ENCODE data around the gene TRMT2A.

Gene TRMT2A

GRCh38 chr22:20148414-20148813 lies 31.4 kb upstream of the TRMT2A start:
- DNase-seq (ENCODE audit: low read depth), result no peak

- DNase-seq (ENCODE audit: low read depth), result no peak
Observed at GRCh38 chr22:20147237-20147988, 30.4 kb upstream of the TRMT2A start.

- no peak for DNase-seq (ENCODE audit: low read depth)
Observed at GRCh38 chr22:20146777-20147176, 29.8 kb upstream of the TRMT2A start.

GRCh38 chr22:20145832-20146223 lies 28.8 kb upstream of the TRMT2A start:
- DNase-seq (ENCODE audit: low read depth), result no peak

- DNase-seq (ENCODE audit: low read depth), result no peak
Observed at GRCh38 chr22:20145206-20145831, 28.3 kb upstream of the TRMT2A start.

- DNase-seq (ENCODE audit: low read depth), result no peak
Observed at GRCh38 chr22:20143883-20144665, 27.0 kb upstream of the TRMT2A start.

GRCh38 chr22:20142711-20143621 lies 25.9 kb upstream of the TRMT2A start:
- DNase-seq (ENCODE audit: low read depth), result no peak

GRCh38 chr22:20141186-20142077 lies 24.4 kb upstream of the TRMT2A start:
- DNase-seq (ENCODE audit: low read depth), result no peak

- DNase-seq (ENCODE audit: low read depth), result no peak
Observed at GRCh38 chr22:20140521-20140964, 23.5 kb upstream of the TRMT2A start.

GRCh38 chr22:20140107-20140445 lies 23.1 kb upstream of the TRMT2A start:
- no peak for DNase-seq (ENCODE audit: low read depth)

GRCh38 chr22:20139391-20140106 lies 22.5 kb upstream of the TRMT2A start:
- no peak for DNase-seq (ENCODE audit: low read depth)

GRCh38 chr22:20138868-20139267 lies 21.8 kb upstream of the TRMT2A start:
- DNase-seq (ENCODE audit: low read depth), result no peak

GRCh38 chr22:20138417-20138738 lies 21.4 kb upstream of the TRMT2A start:
- no peak for DNase-seq (ENCODE audit: low read depth)

- DNase-seq (ENCODE audit: low read depth), result no peak
Observed at GRCh38 chr22:20137671-20138416, 20.8 kb upstream of the TRMT2A start.

- no peak for DNase-seq (ENCODE audit: low read depth)
Observed at GRCh38 chr22:20137113-20137512, 20.1 kb upstream of the TRMT2A start.

- no peak for DNase-seq (ENCODE audit: low read depth)
Observed at GRCh38 chr22:20136603-20136873, 19.5 kb upstream of the TRMT2A start.

GRCh38 chr22:20135806-20136602 lies 19.0 kb upstream of the TRMT2A start:
- DNase-seq (ENCODE audit: low read depth), result no peak

- DNase-seq (ENCODE audit: low read depth), result no peak
Observed at GRCh38 chr22:20135265-20135664, 18.2 kb upstream of the TRMT2A start.

GRCh38 chr22:20133930-20134549 lies 17.0 kb upstream of the TRMT2A start:
- DNase-seq (ENCODE audit: low read depth), result no peak
